HG02943 (cell line): Measurements from ENCODE around the gene ACER2.

ENCODE experiments used
- ATAC-seq: cut with Tn5 transposase; IDR thresholded peaks from one replicate; pipeline ENCODE4 v1.9.1; 2021; ENCODE audit warnings: mild to moderate bottlenecking, low read depth, moderate library complexity; ENCODE audit not compliant: unreplicated experiment

The ACER2 gene

GRCh38 chr9:19481121-19481870 lies 72.5 kb downstream of the ACER2 start:
- no peak for ATAC-seq

GRCh38 chr9:19481971-19482404 lies 73.2 kb downstream of the ACER2 start:
- no peak for ATAC-seq

GRCh38 chr9:19484699-19485098 lies 75.9 kb downstream of the ACER2 start:
- no peak for ATAC-seq

GRCh38 chr9:19485193-19485592 lies 76.4 kb downstream of the ACER2 start:
- no peak for ATAC-seq

- no peak for ATAC-seq
Measured at GRCh38 chr9:19486803-19487202, 78.0 kb downstream of the ACER2 start.

- ATAC-seq: no peak
Measured at GRCh38 chr9:19488721-19489120, 79.9 kb downstream of the ACER2 start.

GRCh38 chr9:19490269-19490668 lies 81.5 kb downstream of the ACER2 start:
- ATAC-seq: no peak

GRCh38 chr9:19490828-19491227 lies 82.0 kb downstream of the ACER2 start:
- ATAC-seq: no peak

GRCh38 chr9:19492775-19493173 lies 84.0 kb downstream of the ACER2 start:
- no peak for ATAC-seq

- ATAC-seq: peak; percentile 72
Measured at GRCh38 chr9:19493174-19493811, 84.5 kb downstream of the ACER2 start.

- no peak for ATAC-seq
Measured at GRCh38 chr9:19493876-19494275, 85.1 kb downstream of the ACER2 start.

GRCh38 chr9:19495186-19496028 lies 86.6 kb downstream of the ACER2 start:
- ATAC-seq: no peak

- ATAC-seq: no peak
Measured at GRCh38 chr9:19496321-19497050, 87.7 kb downstream of the ACER2 start.

GRCh38 chr9:19497276-19497675 lies 88.5 kb downstream of the ACER2 start:
- no peak for ATAC-seq

- ATAC-seq: no peak
Measured at GRCh38 chr9:19498015-19498414, 89.2 kb downstream of the ACER2 start.
